Measurements from ENCODE around the gene PPP2R2C. TPM values are rescaled to one million over a fixed set of nuclear protein-coding genes. Genes with fewer than 3 reads are reported as not detected.

PPP2R2C gene
- total and polyA plus RNA-seq, 4 donors = 0.25 to 1.3 (median 0.65) TPM; not detected in 1

GRCh38 chr4:6338175-6338950 is 134.1 kb downstream of the PPP2R2C start:
- H3K27ac ChIP-seq (ENCODE audit: low read depth in 1 of 2, low read length in 2 of 2) = no peak overlapping the region
- intact Hi-C loops (cut with DNase I) = no loop called here
- no peak for ATAC-seq (ENCODE audit: low FRiP score)
- H3K27me3 ChIP-seq (ENCODE audit: control insufficient read depth in 1 of 2, insufficient read depth in 2 of 2, low read length in 1 of 2) = no peaks in the 10 kb centered on the region
- whole genome bisulfite sequencing, 2 donors = 83 to 85% methylated on average over 14 of the region's 14 CpGs
- no peak overlapping the region for H3K4me3 ChIP-seq (ENCODE audit: low read length in 2 of 2)
- no peaks in the 10 kb centered on the region for H3K36me3 ChIP-seq (ENCODE audit: control insufficient read depth in 1 of 2, insufficient read depth in 2 of 2, low read length in 1 of 2)
- peak; percentile 11 to 61 for DNase-seq
- H3K4me1 ChIP-seq (ENCODE audit: control insufficient read depth in 1 of 2, insufficient read depth in 2 of 2, low read length in 2 of 2) = no peaks in the 10 kb centered on the region
- peaks cover 4% of the 10 kb centered on the region for H3K9me3 ChIP-seq (ENCODE audit: control insufficient read depth, low read length)

- H3K27ac ChIP-seq (ENCODE audit: low read depth in 1 of 2, low read length in 2 of 2) = no peak overlapping the region
- peak in 1 of 2 donors; percentile 48 for DNase-seq
- H3K27me3 ChIP-seq (ENCODE audit: control insufficient read depth in 1 of 2, insufficient read depth in 2 of 2, low read length in 1 of 2) = no peaks in the 10 kb centered on the region
- H3K36me3 ChIP-seq (ENCODE audit: control insufficient read depth in 1 of 2, insufficient read depth in 2 of 2, low read length in 1 of 2) = no peaks in the 10 kb centered on the region
- no peak overlapping the region for H3K4me3 ChIP-seq (ENCODE audit: low read length in 2 of 2)
- no peaks in the 10 kb centered on the region for H3K4me1 ChIP-seq (ENCODE audit: control insufficient read depth in 1 of 2, insufficient read depth in 2 of 2, low read length in 2 of 2)
- intact Hi-C loops (cut with DNase I) = no loop called here
- 58 to 64% methylated on average over 19 of the region's 19 CpGs for WGBS, 2 donors
- no peak for ATAC-seq (ENCODE audit: low FRiP score)
- peaks cover 4% of the 10 kb centered on the region for H3K9me3 ChIP-seq (ENCODE audit: control insufficient read depth, low read length)
Measured at GRCh38 chr4:6337331-6337935, 135.0 kb downstream of the PPP2R2C start.

- ATAC-seq (ENCODE audit: low FRiP score) = no peak
- DNase-seq = peak; percentile 33 to 48
- Histone ChIP-seq H3K9me3 (ENCODE audit: control insufficient read depth, low read length) (peaks cover 5% of the 10 kb centered on the region), H3K27ac (ENCODE audit: low read depth in 1 of 2, low read length in 2 of 2) (no peak overlapping the region), H3K36me3 (ENCODE audit: control insufficient read depth in 1 of 2, insufficient read depth in 2 of 2, low read length in 1 of 2) (no peaks in the 10 kb centered on the region), H3K27me3 (ENCODE audit: control insufficient read depth in 1 of 2, insufficient read depth in 2 of 2, low read length in 1 of 2) (no peaks in the 10 kb centered on the region), H3K4me1 (ENCODE audit: control insufficient read depth in 1 of 2, insufficient read depth in 2 of 2, low read length in 2 of 2) (no peaks in the 10 kb centered on the region), H3K4me3 (ENCODE audit: low read length in 2 of 2) (no peak overlapping the region)
- intact Hi-C loops (cut with DNase I) = no loop called here
- 91 to 92% methylated on average over 13 of the region's 13 CpGs for WGBS, 2 donors
Measured at GRCh38 chr4:6336166-6336565, 136.2 kb downstream of the PPP2R2C start.

- no peak for ATAC-seq (ENCODE audit: low FRiP score)
- Histone ChIP-seq H3K36me3 (ENCODE audit: control insufficient read depth in 1 of 2, insufficient read depth in 2 of 2, low read length in 1 of 2) (no peaks in the 10 kb centered on the region), H3K27me3 (ENCODE audit: control insufficient read depth in 1 of 2, insufficient read depth in 2 of 2, low read length in 1 of 2) (no peaks in the 10 kb centered on the region), H3K27ac (ENCODE audit: low read depth in 1 of 2, low read length in 2 of 2) (no peak overlapping the region), H3K9me3 (ENCODE audit: control insufficient read depth, low read length) (peaks cover 5% of the 10 kb centered on the region), H3K4me3 (ENCODE audit: low read length in 2 of 2) (no peak overlapping the region), H3K4me1 (ENCODE audit: control insufficient read depth in 1 of 2, insufficient read depth in 2 of 2, low read length in 2 of 2) (no peaks in the 10 kb centered on the region)
- intact Hi-C loops (cut with DNase I) = loop anchor here in 1 of 2 donors (2.0 kb wide), 1 partner anchor 214 kb away; no protein-coding TSS in a partner anchor
- DNase-seq = peak; percentile 25 to 37
- WGBS, 2 donors = 72 to 82% methylated on average over 12 of the region's 12 CpGs
Measured at GRCh38 chr4:6335040-6335590, 137.3 kb downstream of the PPP2R2C start.

- H3K4me1 ChIP-seq (ENCODE audit: control insufficient read depth in 1 of 2, insufficient read depth in 2 of 2, low read length in 2 of 2) = no peaks in the 10 kb centered on the region
- 65 to 81% methylated on average over 5 of the region's 5 CpGs for WGBS, 2 donors
- peak; percentile 21 to 44 for DNase-seq
- no peak overlapping the region for H3K4me3 ChIP-seq (ENCODE audit: low read length in 2 of 2)
- no peaks in the 10 kb centered on the region for H3K27me3 ChIP-seq (ENCODE audit: control insufficient read depth in 1 of 2, insufficient read depth in 2 of 2, low read length in 1 of 2)
- peaks cover 5% of the 10 kb centered on the region for H3K9me3 ChIP-seq (ENCODE audit: control insufficient read depth, low read length)
- no peak overlapping the region for H3K27ac ChIP-seq (ENCODE audit: low read depth in 1 of 2, low read length in 2 of 2)
- intact Hi-C loops (cut with DNase I) = loop anchor here in 1 of 2 donors (2.0 kb wide), 1 partner anchor 214 kb away; no protein-coding TSS in a partner anchor
- no peaks in the 10 kb centered on the region for H3K36me3 ChIP-seq (ENCODE audit: control insufficient read depth in 1 of 2, insufficient read depth in 2 of 2, low read length in 1 of 2)
- no peak for ATAC-seq (ENCODE audit: low FRiP score)
Measured at GRCh38 chr4:6334203-6334887, 138.1 kb downstream of the PPP2R2C start.

- Histone ChIP-seq H3K27me3 (ENCODE audit: control insufficient read depth in 1 of 2, insufficient read depth in 2 of 2, low read length in 1 of 2) (no peaks in the 10 kb centered on the region), H3K27ac (ENCODE audit: low read depth in 1 of 2, low read length in 2 of 2) (no peak overlapping the region), H3K36me3 (ENCODE audit: control insufficient read depth in 1 of 2, insufficient read depth in 2 of 2, low read length in 1 of 2) (no peaks in the 10 kb centered on the region), H3K4me1 (ENCODE audit: control insufficient read depth in 1 of 2, insufficient read depth in 2 of 2, low read length in 2 of 2) (no peaks in the 10 kb centered on the region), H3K9me3 (ENCODE audit: control insufficient read depth, low read length) (peaks cover 5% of the 10 kb centered on the region), H3K4me3 (ENCODE audit: low read length in 2 of 2) (no peak overlapping the region)
- DNase-seq (peak; percentile 12 to 57), ATAC-seq (ENCODE audit: low FRiP score) (no peak)
- intact Hi-C loops (cut with DNase I) = loop anchor here in 1 of 2 donors (2.0 kb wide), 1 partner anchor 215 kb away; no protein-coding TSS in a partner anchor
- WGBS, 2 donors = 90% methylated on average over 19 of the region's 19 CpGs
Measured at GRCh38 chr4:6333301-6334202, 138.9 kb downstream of the PPP2R2C start.

- intact Hi-C loops (cut with DNase I) = no loop called here
- H3K27ac ChIP-seq (ENCODE audit: low read depth in 1 of 2, low read length in 2 of 2) = no peak overlapping the region
- H3K36me3 ChIP-seq (ENCODE audit: control insufficient read depth in 1 of 2, insufficient read depth in 2 of 2, low read length in 1 of 2) = no peaks in the 10 kb centered on the region
- 80 to 83% methylated on average over 6 of the region's 6 CpGs for WGBS, 2 donors
- ATAC-seq (ENCODE audit: low FRiP score) (no peak), DNase-seq (no peak)
- no peaks in the 10 kb centered on the region for H3K27me3 ChIP-seq (ENCODE audit: control insufficient read depth in 1 of 2, insufficient read depth in 2 of 2, low read length in 1 of 2)
- peaks cover 5% of the 10 kb centered on the region for H3K9me3 ChIP-seq (ENCODE audit: control insufficient read depth, low read length)
- H3K4me1 ChIP-seq (ENCODE audit: control insufficient read depth in 1 of 2, insufficient read depth in 2 of 2, low read length in 2 of 2) = no peaks in the 10 kb centered on the region
- H3K4me3 ChIP-seq (ENCODE audit: low read length in 2 of 2) = no peak overlapping the region
Measured at GRCh38 chr4:6332669-6333050, 139.8 kb downstream of the PPP2R2C start.
